PFSK-1 (cell line): Measurements from ENCODE around the gene OSBPL10.

Experiments used
- POLR2AphosphoS5 ChIP-seq: IDR thresholded peaks from 2 replicates; pipeline ENCODE4 v1.6.1; 2012; ENCODE audit warnings: low read depth, mild to moderate bottlenecking, control low read depth, low read length, moderate library complexity
- SIN3A ChIP-seq: IDR thresholded peaks from 2 replicates; pipeline ENCODE4 v1.6.1; 2012; ENCODE audit warnings: mild to moderate bottlenecking, low read length, moderate library complexity, borderline replicate concordance; ENCODE audit not compliant: insufficient read depth
- TF ChIP-seq, protein P1 (sequence below), 2 experiments: IDR thresholded peaks; 2 replicates each; pipeline versions ENCODE4 v1.6.1 to v1.8.0; 2011 to 2012; ENCODE audit warnings: low read depth in 2 of 2, low read length in 2 of 2, control low read depth in 1 of 2, inconsistent platforms in 1 of 2, mild to moderate bottlenecking in 1 of 2, moderate library complexity in 1 of 2; ENCODE audit not compliant: insufficient read depth in 1 of 2

DNA sequence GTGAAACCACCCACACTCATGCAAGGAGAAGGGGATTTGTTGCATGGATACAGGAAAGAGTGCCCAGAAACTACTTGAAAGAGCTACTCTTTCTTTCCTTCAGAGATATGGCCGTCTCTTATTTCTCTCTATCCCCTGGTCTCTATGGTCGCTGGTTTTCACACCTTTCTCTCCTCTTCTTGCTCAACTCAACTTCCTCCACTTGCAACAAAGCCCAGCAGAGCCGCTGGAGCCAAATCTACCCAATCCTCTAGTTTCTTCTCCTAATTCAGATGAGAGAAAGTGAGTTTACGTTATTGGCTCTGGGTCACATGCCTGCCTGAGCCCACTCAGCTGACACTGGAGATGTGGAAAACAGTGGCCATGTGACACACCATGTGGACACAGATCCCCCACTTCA, 215.2 kb downstream of the OSBPL10 start:
- TF ChIP-seq POLR2AphosphoS5 (no peak), SIN3A (no peak)
- TF ChIP-seq, protein P1, sequence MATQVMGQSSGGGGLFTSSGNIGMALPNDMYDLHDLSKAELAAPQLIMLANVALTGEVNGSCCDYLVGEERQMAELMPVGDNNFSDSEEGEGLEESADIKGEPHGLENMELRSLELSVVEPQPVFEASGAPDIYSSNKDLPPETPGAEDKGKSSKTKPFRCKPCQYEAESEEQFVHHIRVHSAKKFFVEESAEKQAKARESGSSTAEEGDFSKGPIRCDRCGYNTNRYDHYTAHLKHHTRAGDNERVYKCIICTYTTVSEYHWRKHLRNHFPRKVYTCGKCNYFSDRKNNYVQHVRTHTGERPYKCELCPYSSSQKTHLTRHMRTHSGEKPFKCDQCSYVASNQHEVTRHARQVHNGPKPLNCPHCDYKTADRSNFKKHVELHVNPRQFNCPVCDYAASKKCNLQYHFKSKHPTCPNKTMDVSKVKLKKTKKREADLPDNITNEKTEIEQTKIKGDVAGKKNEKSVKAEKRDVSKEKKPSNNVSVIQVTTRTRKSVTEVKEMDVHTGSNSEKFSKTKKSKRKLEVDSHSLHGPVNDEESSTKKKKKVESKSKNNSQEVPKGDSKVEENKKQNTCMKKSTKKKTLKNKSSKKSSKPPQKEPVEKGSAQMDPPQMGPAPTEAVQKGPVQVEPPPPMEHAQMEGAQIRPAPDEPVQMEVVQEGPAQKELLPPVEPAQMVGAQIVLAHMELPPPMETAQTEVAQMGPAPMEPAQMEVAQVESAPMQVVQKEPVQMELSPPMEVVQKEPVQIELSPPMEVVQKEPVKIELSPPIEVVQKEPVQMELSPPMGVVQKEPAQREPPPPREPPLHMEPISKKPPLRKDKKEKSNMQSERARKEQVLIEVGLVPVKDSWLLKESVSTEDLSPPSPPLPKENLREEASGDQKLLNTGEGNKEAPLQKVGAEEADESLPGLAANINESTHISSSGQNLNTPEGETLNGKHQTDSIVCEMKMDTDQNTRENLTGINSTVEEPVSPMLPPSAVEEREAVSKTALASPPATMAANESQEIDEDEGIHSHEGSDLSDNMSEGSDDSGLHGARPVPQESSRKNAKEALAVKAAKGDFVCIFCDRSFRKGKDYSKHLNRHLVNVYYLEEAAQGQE (IDR thresholded peaks at IDR 0.05; ENCODE audit: insufficient read depth in 1 of 2, low read depth in 2 of 2, low read length in 2 of 2) = no peak
